IMR-90 (cell line): ENCODE data around the gene TBC1D10A. TPM values are rescaled to one million over a fixed set of nuclear protein-coding genes. Genes with fewer than 3 reads are reported as not detected.

Experiments
- polyA plus RNA-seq, 3 experiments: library from polyadenylated mRNA; depleted of rRNA; stranded (reverse); fragments of >200 nt; gene quantifications; 2 replicates each; pipeline ENCODE4 v1.2.3, GENCODE V29; 2012; ENCODE audit warnings: low replicate concordance in 1 of 3
- total RNA-seq: library from RNA; depleted of rRNA; stranded (reverse); fragments of >200 nt; gene quantifications from 2 replicates; pipeline ENCODE4 v1.2.3, GENCODE V29; 2012
- TF ChIP-seq, protein P1 (sequence below): fragments of 150-350 bp; IDR thresholded peaks from 2 replicates; pipeline ENCODE4 v1.6.1; 2016; ENCODE audit warnings: low read depth, mild to moderate bottlenecking, low read length, moderate library complexity, borderline replicate concordance

The TBC1D10A gene
- total and polyA plus RNA-seq, 2 of the 4 experiments (the other 2 are of a cell fraction), result 16.3 to 33.1 TPM

DNA sequence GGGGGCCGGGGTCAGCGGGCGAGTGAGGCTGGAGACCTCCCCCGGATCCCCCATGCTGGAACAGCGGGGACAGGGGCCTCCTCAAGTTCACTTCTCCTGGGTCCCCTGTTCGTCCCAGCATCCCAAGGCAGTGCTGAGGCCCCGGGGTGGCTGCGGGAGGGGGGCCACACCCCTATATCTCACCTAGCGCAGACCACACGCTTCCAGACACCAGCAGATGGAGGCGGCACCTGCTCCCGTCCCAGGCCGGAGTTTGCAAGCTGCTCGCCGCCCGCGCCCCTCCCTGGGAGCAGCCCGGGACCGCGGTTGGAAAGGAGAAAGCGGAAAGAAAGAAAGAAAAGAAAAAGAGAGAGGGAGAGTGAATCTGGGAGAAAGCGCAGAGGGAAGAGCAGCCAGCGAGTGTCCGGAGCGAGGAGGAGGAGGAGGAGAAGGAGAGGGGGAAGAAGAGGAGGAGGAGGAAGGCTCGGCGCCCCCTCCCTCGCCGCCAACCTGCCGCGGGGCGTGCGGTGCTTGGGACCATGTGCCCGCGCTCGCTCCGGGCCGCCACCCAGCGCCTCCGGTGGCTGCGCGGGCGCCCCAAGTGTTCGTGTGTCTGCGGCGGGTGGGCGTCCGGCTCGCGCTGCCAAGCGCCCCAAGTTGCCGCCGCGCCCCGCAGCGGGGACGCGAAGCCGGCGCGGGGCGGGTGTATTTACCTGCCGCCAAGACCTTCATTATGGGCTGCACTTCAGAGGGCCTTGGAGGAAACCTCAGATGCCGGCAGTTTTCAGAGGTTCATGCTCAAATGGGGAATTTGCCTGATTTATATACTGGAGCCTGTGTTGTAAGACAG lies 80.5 kb downstream of the TBC1D10A start, which contains the start of gene LIF (continued):
- TF ChIP-seq, protein P1, sequence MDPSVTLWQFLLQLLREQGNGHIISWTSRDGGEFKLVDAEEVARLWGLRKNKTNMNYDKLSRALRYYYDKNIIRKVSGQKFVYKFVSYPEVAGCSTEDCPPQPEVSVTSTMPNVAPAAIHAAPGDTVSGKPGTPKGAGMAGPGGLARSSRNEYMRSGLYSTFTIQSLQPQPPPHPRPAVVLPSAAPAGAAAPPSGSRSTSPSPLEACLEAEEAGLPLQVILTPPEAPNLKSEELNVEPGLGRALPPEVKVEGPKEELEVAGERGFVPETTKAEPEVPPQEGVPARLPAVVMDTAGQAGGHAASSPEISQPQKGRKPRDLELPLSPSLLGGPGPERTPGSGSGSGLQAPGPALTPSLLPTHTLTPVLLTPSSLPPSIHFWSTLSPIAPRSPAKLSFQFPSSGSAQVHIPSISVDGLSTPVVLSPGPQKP, result no peak
